AG10803 (cell line): ENCODE measurements around the gene IGSF9B.

Source experiments
- DNase-seq: peaks from one replicate; pipeline ENCODE4 v3.0.0; 2010; ENCODE audit warnings: low read depth
- H3K4me3 ChIP-seq: 2 replicates; pipeline ENCODE4 v1.5.1; 2011; ENCODE audit warnings: mild to moderate bottlenecking, low read length, control low read depth
- CTCF ChIP-seq: conservative IDR thresholded peaks from 2 replicates; pipeline ENCODE4 v1.5.1; 2011; ENCODE audit warnings: mild to moderate bottlenecking, low read length, control low read depth, inconsistent platforms

Gene IGSF9B

GRCh38 chr11:133896028-133896427, 60.7 kb downstream of the IGSF9B start:
- no peak overlapping the region for H3K4me3 ChIP-seq
- DNase-seq, result no peak
- TF ChIP-seq CTCF, result no peak

- H3K4me3 ChIP-seq, result no peak overlapping the region
- no peak for TF ChIP-seq CTCF
- DNase-seq, result no peak
Measured at GRCh38 chr11:133895551-133895950, 61.2 kb downstream of the IGSF9B start.

GRCh38 chr11:133895061-133895479, 61.7 kb downstream of the IGSF9B start:
- no peak overlapping the region for H3K4me3 ChIP-seq
- no peak for TF ChIP-seq CTCF
- DNase-seq, result no peak

GRCh38 chr11:133893381-133893780, 63.4 kb downstream of the IGSF9B start:
- no peak overlapping the region for H3K4me3 ChIP-seq
- no peak for DNase-seq
- no peak for TF ChIP-seq CTCF

- TF ChIP-seq CTCF, result no peak
- H3K4me3 ChIP-seq, result no peak overlapping the region
- DNase-seq, result no peak
Measured at GRCh38 chr11:133892584-133893380, 64.0 kb downstream of the IGSF9B start.

GRCh38 chr11:133892126-133892525, 64.6 kb downstream of the IGSF9B start:
- no peak for TF ChIP-seq CTCF
- DNase-seq, result no peak

GRCh38 chr11:133889893-133890292, 66.9 kb downstream of the IGSF9B start:
- no peak for TF ChIP-seq CTCF
- no peak overlapping the region for H3K4me3 ChIP-seq
- no peak for DNase-seq

More at GRCh38 chr11:133892126-133892525, 64.6 kb downstream of the IGSF9B start:
- H3K4me3 ChIP-seq, result no peak overlapping the region
